Measurements from ENCODE around the gene MORN2. TPM values are rescaled to one million over a fixed set of nuclear protein-coding genes. Genes with fewer than 3 reads are reported as not detected.

The MORN2 gene
- total and polyA plus RNA-seq, 9 of the 15 experiments (the other 6 are each of a cell fraction or from before 2014, with no cell fraction given): 10.4 to 39.5 (median 20.8) TPM

DNA sequence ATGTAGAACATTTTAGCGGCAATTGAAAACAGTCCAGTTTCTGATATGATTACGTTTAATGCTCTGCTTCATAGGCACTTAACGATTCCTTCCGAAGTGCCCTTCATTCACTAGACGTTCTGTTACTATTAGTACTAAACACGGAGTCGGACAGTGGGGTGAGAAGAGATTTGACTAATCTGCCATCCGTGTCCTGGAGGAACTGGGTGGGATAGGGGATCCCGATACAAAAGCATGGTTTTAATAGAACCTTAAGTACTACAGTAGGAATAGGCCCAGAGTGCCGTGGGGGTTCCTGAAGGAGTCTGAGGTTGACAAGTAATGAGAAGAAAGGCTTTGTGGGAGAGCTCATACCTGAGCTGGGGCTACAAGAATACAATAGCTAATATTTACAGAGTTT lies 631 bp downstream of the MORN2 start:
- Histone ChIP-seq H3K4me1 (replicated peaks in 1 of 2; ENCODE audit: control insufficient read depth in 2 of 2, insufficient read depth in 2 of 2, low read length in 2 of 2) (peaks cover 0 to 10% of the 10 kb centered on the region in 2 experiments; a peak in 2 of 5 replicates), H3K9ac (ENCODE audit: insufficient read depth in 1 of 2, low read depth in 2 of 2, low read length in 2 of 2) (peak overlapping the region; percentile 66 to 95; a peak in 2 of 4 replicates), H4K20me1 (replicated peaks; ENCODE audit: control insufficient read depth, insufficient read depth, low read length) (no peaks in the 10 kb centered on the region), H3K79me2 (ENCODE audit: control insufficient read depth, insufficient read depth, low read length) (peaks cover 21% of the 10 kb centered on the region), H3K4me3 (peak overlapping the region; percentile 62), H3K9me1 (ENCODE audit: control insufficient read depth, insufficient read depth, low read length) (no peaks in the 10 kb centered on the region), H3K9me3 (replicated peaks; ENCODE audit: control insufficient read depth, insufficient read depth, low read depth, low read length) (no peaks in the 10 kb centered on the region), H3K27me3 (ENCODE audit: control insufficient read depth in 2 of 2, insufficient read depth in 2 of 2, low read length in 2 of 2) (no peaks in the 10 kb centered on the region), H3K27ac (ENCODE audit: extremely low read depth, low read depth, low read length) (no peak overlapping the region; the same call in 2 of the 3 replicates), H3K4me2 (ENCODE audit: insufficient read depth, low read length) (peak overlapping the region; percentile 96), H3K36me3 (ENCODE audit: control insufficient read depth, insufficient read depth, low read length) (no peaks in the 10 kb centered on the region), H2AFZ (ENCODE audit: low read depth, low read length) (peak overlapping the region; percentile 98)
- FAIRE-seq (no peak), ATAC-seq (no peak), DNase-seq (ENCODE audit: extremely low read depth in 1 of 4, low spot score in 3 of 4) (no peak)
- in situ Hi-C loops (cut with MboI) (no loop called here), intact Hi-C loops (cut with micrococcal nuclease) (no loop called here)
- CTCF ChIA-PET (ENCODE audit: low intra/inter-chr PET ratio): no interaction called here
- POLR2A ChIA-PET: interaction anchor here (0.6 to 3.3 kb wide), 7 partner anchors 8 to 216 kb away, joined by 3 to 23 read pairs (median 3); partner anchors contain the start of gene SRSF7
- BruUV-seq (replicated peaks): no TSS peak
- TF ChIP-seq NR2C1 (IDR thresholded peaks at IDR 0.05) (no peak), NR2C1 (tag; IDR thresholded peaks at IDR 0.05) (no peak), VEZF1 (CRISPR knock-in tag; IDR thresholded peaks at IDR 0.05) (peak; percentile 1; the same call in 1 of the 2 replicates), GATAD2A (IDR thresholded peaks at IDR 0.05) (no peak), BRF1 (IDR thresholded peaks at IDR 0.05; ENCODE audit: borderline replicate concordance, extremely low read depth, insufficient read length) (no peak)
- TF ChIP-seq, protein P1, sequence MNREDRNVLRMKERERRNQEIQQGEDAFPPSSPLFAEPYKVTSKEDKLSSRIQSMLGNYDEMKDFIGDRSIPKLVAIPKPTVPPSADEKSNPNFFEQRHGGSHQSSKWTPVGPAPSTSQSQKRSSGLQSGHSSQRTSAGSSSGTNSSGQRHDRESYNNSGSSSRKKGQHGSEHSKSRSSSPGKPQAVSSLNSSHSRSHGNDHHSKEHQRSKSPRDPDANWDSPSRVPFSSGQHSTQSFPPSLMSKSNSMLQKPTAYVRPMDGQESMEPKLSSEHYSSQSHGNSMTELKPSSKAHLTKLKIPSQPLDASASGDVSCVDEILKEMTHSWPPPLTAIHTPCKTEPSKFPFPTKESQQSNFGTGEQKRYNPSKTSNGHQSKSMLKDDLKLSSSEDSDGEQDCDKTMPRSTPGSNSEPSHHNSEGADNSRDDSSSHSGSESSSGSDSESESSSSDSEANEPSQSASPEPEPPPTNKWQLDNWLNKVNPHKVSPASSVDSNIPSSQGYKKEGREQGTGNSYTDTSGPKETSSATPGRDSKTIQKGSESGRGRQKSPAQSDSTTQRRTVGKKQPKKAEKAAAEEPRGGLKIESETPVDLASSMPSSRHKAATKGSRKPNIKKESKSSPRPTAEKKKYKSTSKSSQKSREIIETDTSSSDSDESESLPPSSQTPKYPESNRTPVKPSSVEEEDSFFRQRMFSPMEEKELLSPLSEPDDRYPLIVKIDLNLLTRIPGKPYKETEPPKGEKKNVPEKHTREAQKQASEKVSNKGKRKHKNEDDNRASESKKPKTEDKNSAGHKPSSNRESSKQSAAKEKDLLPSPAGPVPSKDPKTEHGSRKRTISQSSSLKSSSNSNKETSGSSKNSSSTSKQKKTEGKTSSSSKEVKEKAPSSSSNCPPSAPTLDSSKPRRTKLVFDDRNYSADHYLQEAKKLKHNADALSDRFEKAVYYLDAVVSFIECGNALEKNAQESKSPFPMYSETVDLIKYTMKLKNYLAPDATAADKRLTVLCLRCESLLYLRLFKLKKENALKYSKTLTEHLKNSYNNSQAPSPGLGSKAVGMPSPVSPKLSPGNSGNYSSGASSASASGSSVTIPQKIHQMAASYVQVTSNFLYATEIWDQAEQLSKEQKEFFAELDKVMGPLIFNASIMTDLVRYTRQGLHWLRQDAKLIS (CRISPR knock-in tag; IDR thresholded peaks at IDR 0.05): no peak
- WGBS (ENCODE audit: insufficient coverage, low coverage, missing lambda C conversion rate): 22% methylated on average over 10 of the region's 10 CpGs

Measured in K562 (cell line).